NCI-H187 treated with DMSO at 0.1 percent for 48 hours (cell line): Measurements from ENCODE around the gene PLCB3.
"Not testable (repeated sequence)": the region's sequence is repeated elsewhere in the genome, so short reads cannot be mapped to it uniquely, and the experiment has no call there.

Experiments
- DNase-seq: peaks from one replicate; lab custom pipeline; 2025; lab: John Stamatoyannopoulos, UW

The PLCB3 gene

GRCh38 chr11:64304316-64305072, 53.2 kb downstream of the PLCB3 start:
- DNase-seq = peak; percentile 45

GRCh38 chr11:64305075-64305690, 53.9 kb downstream of the PLCB3 start, which contains the start of gene ESRRA:
Gene ESRRA, plus strand, starts transcription at chr11:64305524. Its CDS starts 1,656 bp downstream, at chr11:64307180.
- peak; percentile 94 for DNase-seq

GRCh38 chr11:64305691-64306562, 54.6 kb downstream of the PLCB3 start:
- no peak for DNase-seq

GRCh38 chr11:64306563-64306875, 55.2 kb downstream of the PLCB3 start:
- DNase-seq = no peak

GRCh38 chr11:64306876-64307622, 55.7 kb downstream of the PLCB3 start:
- DNase-seq = no peak

GRCh38 chr11:64307795-64308194, 56.5 kb downstream of the PLCB3 start:
- not testable (repeated sequence) for DNase-seq

GRCh38 chr11:64312947-64313346, 61.6 kb downstream of the PLCB3 start:
- DNase-seq = no peak

- DNase-seq = no peak
Measured at GRCh38 chr11:64313491-64314145, 62.3 kb downstream of the PLCB3 start.

- no peak for DNase-seq
Measured at GRCh38 chr11:64314146-64314804, 62.9 kb downstream of the PLCB3 start.

GRCh38 chr11:64314805-64315561, 63.7 kb downstream of the PLCB3 start:
- no peak for DNase-seq

- not testable (repeated sequence) for DNase-seq
Measured at GRCh38 chr11:64315667-64316526, 64.6 kb downstream of the PLCB3 start.

GRCh38 chr11:64316672-64317324, 65.5 kb downstream of the PLCB3 start:
- no peak for DNase-seq

- peak; percentile 74 for DNase-seq
Measured at GRCh38 chr11:64317325-64317960, 66.1 kb downstream of the PLCB3 start, which contains the start of gene TRMT112. Gene TRMT112, minus strand, starts transcription at chr11:64317559. Its CDS starts 33 bp downstream, at chr11:64317526.

- peak; percentile 47 for DNase-seq
Measured at GRCh38 chr11:64317961-64318765, 66.8 kb downstream of the PLCB3 start, which contains the start of gene PRDX5. Gene PRDX5, plus strand, starts transcription at chr11:64318121. Its CDS starts 95 bp downstream, at chr11:64318216.
